COLO668 (cell line): ENCODE data around the gene PPP6R3.
"Not testable (repeated sequence)": the region's sequence is repeated elsewhere in the genome, so short reads cannot be mapped to it uniquely, and the experiment has no call there.

Experiments used
- DNase-seq: peaks from one replicate; lab custom pipeline; 2025; ENCODE audit not compliant: unreplicated experiment; lab: John Stamatoyannopoulos, UW

The PPP6R3 gene

GRCh38 chr11:68454767-68455166, 5.8 kb upstream of the PPP6R3 start:
- no peak for DNase-seq

- DNase-seq: no peak
These were observed 5.1 kb upstream of the PPP6R3 start for GRCh38 chr11:68455485-68455884.

- no peak for DNase-seq
These were observed 3.2 kb upstream of the PPP6R3 start for GRCh38 chr11:68457216-68457897.

GRCh38 chr11:68457898-68458249, 2.7 kb upstream of the PPP6R3 start:
- DNase-seq: no peak

GRCh38 chr11:68458340-68458739, 2.2 kb upstream of the PPP6R3 start:
- peak; percentile 4 for DNase-seq

GRCh38 chr11:68459886-68460740, 439 bp upstream of the PPP6R3 start:
- peak; percentile 93 for DNase-seq

- no peak for DNase-seq
These were observed 994 bp downstream of the PPP6R3 start for GRCh38 chr11:68461575-68461917.

GRCh38 chr11:68463714-68464113, 3.2 kb downstream of the PPP6R3 start:
- DNase-seq: no peak

- DNase-seq: no peak
These were observed 6.8 kb downstream of the PPP6R3 start for GRCh38 chr11:68467201-68467834.

GRCh38 chr11:68468217-68468828, 7.8 kb downstream of the PPP6R3 start:
- DNase-seq: no peak

- no peak for DNase-seq
These were observed 8.6 kb downstream of the PPP6R3 start for GRCh38 chr11:68469122-68469521.

- no peak for DNase-seq
These were observed 9.1 kb downstream of the PPP6R3 start for GRCh38 chr11:68469642-68470041.

GRCh38 chr11:68470304-68470811, 9.8 kb downstream of the PPP6R3 start:
- DNase-seq: peak; percentile 9

- DNase-seq: no peak
These were observed 11.1 kb downstream of the PPP6R3 start for GRCh38 chr11:68471360-68472340.

- DNase-seq: no peak
These were observed 12.2 kb downstream of the PPP6R3 start for GRCh38 chr11:68472778-68473177.

GRCh38 chr11:68473693-68474092, 13.1 kb downstream of the PPP6R3 start:
- no peak for DNase-seq

- DNase-seq: not testable (repeated sequence)
These were observed 15.1 kb downstream of the PPP6R3 start for GRCh38 chr11:68475626-68476025.

- DNase-seq: no peak
These were observed 18.8 kb downstream of the PPP6R3 start for GRCh38 chr11:68479390-68479789.

- DNase-seq: no peak
These were observed 19.6 kb downstream of the PPP6R3 start for GRCh38 chr11:68480193-68480592.

- no peak for DNase-seq
These were observed 20.4 kb downstream of the PPP6R3 start for GRCh38 chr11:68480852-68481510.
